GM18526 (cell line): ENCODE measurements around the gene SLC37A1.

Experiments
- POLR2A ChIP-seq: IDR thresholded peaks from 3 replicates; pipeline ENCODE4 v1.6.1; 2011; ENCODE audit not compliant: insufficient read length; ENCODE audit errors: extremely low read depth

SLC37A1 gene

DNA sequence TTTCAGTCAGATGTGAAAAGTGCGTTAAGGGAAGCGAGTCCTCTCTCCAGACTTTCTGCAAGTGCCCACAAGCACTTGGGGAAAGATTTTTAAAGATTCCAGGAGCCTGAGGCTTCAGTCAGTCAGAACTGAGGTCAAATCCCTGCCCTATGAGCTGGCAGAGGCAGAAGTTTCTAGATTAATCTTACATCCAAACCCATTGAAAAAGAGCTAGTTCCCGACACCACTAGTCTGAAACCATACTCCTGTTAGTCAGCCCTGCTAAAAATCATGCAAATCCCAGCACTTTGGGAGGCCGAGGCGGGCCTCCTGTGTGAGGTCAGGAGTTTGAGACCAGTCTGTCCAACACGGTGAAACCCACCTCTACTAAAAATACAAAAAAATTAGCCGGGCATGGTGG, 38.6 kb upstream of the SLC37A1 start:
- TF ChIP-seq POLR2A: no peak

DNA sequence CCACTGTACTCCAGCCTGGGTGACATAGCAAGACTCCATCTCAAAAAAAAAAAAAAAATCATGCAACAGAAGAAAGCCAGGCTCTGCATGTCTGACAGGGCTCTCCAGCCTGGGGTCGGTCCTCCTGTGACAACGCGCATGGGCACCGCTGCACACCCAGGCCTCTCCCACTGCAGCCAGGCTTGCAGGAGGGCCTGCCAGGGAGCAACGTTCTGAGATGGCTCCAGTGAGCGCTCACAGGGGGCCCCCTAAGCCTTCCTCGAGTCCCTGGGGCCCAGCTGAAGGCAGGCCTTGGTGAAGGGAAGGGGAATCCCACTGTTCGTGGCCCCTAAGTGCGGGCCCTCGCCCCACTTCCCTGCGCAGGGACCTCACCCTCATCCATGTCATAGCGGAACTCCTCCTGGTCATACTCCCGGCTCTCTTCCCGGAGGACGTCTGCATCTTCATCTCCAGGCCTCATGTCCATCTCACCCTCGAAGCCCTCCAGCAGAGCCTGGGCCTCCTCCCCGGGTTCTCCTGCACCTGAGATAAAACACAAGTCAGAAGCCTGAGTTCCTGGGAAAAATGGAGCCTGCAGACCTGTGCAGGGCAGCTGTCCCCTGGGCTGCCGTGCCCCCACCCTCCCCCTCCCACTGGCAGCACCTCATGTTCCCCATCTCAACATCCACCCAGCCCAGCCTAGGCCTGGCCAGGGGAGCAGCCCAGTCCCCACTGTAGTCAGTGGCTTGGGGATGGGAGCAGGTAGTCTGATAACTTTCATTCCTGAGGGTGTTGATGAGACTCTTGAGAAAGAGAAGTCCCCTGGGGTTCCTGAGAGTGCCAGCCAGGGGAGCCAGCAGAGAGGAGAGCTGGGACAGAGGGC, 37.9 kb upstream of the SLC37A1 start:
- no peak for TF ChIP-seq POLR2A

DNA sequence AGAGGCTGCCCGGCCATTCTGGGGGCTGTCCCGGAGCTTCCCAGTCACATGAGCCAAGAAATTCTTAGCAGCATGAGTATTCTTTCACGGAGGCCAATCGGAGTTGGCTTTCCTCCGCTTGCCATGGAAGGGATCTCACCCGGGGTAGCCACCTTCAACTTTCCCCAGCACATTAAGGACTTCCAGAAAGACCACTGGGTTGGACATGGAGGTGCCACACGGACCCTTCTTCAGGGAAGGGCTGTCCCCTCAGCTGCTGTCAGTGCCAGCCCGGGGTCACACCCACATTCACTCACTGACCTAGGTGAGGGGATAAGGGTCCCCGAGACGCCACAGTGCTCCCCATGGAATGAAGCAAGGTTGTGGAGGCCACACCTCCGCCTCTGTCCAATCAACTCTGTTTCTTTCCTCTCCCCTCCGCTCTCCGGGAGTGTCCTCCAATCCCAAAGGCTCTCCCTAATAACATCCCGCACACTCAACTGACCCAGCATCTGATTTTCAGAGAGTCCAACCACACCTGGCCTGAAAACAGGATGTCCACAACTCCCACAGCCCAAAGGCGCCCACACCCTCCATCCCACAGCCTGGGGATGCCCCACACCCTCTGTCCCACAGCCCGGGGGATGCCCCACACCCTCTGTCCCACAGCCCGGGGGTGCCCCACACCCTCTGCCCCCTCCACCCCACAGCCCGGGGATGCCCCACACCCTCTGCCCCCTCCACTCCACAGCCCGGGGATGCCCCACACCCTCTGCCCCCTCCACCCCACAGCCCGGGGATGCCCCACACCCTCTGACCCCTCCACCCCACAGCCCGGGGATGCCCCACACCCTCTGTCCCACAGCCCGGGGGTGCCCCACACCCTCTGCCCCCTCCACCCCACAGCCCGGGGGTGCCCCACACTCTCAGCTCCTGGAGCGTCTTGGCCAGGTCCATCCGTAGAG, 37.0 kb upstream of the SLC37A1 start:
- TF ChIP-seq POLR2A: no peak

GRCh38 chr21:42478504-42478903, 35.1 kb upstream of the SLC37A1 start:
- no peak for TF ChIP-seq POLR2A

DNA sequence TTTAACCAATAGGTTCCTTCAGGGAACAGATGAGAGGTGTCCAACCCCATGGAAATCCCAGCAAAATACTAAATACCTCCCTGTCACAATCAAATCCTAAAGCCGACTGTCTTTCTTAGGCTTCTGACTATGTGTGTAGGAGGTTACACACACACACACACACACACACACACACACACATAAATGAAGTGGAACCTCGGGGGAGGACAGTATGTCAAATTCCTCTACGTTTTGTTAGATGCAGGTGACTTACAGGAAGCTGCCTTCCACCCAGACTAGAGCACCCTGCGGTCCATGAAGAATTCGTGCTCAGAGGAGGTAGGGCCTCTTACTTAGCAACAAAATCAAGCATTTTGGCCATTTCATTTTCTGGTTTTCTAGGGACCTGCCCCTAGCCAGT, 34.1 kb upstream of the SLC37A1 start:
- TF ChIP-seq POLR2A: no peak

DNA sequence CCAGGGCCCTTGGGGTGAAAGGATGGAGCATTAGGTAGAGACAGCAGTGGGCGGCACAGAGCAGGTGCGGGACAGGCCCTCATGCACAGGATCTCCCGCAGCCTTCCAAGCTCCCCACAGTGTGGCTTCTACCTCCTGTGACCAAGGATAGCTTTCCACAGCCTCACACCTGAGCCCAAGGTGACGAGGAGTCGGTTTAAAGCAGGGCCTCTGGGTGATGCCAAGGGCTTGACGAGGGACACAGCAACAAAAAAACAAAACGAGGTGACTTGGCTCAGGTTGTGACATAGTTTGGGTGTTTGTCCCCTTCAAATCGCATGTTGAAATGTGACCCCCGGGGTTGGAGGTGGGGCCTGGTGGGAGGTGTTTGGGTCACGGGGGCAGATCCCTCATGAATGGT, 32.9 kb upstream of the SLC37A1 start:
- no peak for TF ChIP-seq POLR2A

DNA sequence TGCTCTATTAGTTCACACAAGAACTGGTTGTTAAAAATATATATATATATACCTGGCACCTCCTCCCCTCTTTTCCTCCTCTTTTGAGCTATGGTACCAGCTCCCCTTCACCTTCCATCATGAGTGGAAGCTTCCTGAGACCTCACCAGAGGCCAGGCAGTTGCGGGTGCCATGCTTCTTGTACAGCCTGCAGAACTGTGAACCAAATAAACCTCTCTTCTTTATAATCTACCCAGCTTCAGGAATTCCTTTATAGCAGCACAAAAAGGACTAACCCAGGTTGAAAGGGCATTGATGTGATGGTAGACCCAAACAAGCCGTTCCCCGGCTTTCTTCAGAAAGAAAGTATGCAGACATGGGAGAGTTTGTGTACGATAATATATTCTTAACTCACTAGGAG, 32.5 kb upstream of the SLC37A1 start:
- no peak for TF ChIP-seq POLR2A

GRCh38 chr21:42484966-42485365, 28.7 kb upstream of the SLC37A1 start:
- TF ChIP-seq POLR2A: no peak

GRCh38 chr21:42486072-42486471, 27.6 kb upstream of the SLC37A1 start:
- no peak for TF ChIP-seq POLR2A

GRCh38 chr21:42486531-42486930, 27.1 kb upstream of the SLC37A1 start:
- no peak for TF ChIP-seq POLR2A

DNA sequence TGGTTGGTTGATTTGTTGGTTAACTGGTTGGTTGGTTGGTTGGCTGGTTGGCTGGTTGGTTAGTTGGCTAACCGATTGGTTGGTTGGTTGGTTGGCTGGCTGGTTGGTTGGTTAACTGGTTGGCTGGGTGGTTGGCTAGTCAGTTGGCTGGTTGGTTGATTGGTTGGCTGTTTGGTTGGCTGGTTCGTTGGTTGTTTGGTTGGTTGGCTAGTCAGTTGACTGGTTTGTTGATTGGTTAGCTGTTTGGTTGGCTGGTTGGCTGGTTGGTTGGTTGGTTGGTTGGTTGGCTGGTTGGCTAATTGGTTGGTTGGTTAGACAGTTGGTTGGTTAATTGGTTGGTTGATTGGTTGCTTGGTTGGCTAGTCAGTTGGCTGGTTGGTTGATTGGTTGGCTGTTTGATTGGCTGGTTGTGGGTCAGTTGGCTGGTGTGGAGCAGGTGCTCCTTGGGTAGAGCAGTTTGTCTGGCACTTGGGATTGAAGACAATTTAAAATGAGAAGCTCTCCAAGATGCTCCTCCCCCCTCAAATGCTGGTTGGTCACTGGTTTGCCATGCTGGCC, 24.6 kb upstream of the SLC37A1 start:
- TF ChIP-seq POLR2A: no peak

DNA sequence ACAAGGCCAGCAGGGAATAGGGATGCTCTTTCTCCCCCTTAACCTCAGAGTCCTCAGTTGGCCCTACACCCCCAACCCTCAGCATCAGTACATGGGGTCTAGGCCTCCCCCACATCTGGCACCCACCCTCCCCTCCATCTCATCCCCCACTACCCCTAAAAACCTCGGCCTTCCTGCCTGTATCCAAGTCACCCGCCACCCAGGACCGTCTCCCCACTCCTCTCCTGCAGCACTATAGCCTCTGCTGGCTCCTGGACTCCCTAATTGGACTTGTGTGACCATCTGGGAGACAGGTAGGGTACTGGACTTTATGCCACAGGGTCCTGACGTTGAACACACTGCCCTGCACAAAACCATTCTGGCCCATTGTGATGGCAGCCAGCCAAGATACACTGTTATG, 23.7 kb upstream of the SLC37A1 start:
- no peak for TF ChIP-seq POLR2A

DNA sequence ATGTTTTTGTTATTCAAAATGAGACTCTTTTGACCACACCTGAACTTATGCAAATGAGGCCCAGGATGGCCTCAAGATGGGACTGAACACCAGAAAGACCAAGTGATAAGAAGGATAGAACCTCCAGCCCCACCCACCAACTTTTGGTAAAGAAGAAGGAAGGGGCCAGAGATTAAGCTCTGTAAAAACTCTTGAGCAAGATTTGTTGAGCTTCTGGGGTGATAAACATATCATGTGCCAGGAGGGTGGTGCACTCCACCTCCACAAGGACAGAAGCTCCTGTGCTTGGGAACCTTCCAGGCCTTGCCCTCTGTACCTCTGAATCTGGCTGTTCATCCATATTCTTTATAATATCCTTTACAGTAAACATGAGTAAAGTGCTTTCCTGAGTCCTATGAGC, 22.9 kb upstream of the SLC37A1 start:
- no peak for TF ChIP-seq POLR2A

DNA sequence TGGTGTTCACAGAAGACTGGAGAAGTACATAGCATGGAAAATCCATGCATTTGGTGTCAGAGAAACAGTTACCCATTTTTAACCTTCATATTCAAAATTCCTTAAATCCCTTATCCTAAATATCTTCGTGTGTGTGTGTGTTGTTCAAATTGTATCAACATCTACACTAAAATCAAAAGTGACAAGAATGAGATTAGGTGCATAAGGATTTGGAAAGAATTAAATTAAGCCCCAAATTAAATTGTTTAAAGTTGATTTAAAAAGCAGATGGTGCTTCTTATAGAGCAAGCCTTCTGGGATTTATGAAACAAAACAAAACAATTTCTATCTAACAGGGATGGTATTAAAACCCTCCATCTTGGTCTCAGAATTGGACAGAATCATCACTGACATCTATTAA, 22.3 kb upstream of the SLC37A1 start:
- TF ChIP-seq POLR2A: no peak

GRCh38 chr21:42492201-42492600, 21.5 kb upstream of the SLC37A1 start:
- no peak for TF ChIP-seq POLR2A
